NOMO-1 (cell line): ENCODE results near the gene IL1F10.
A peak's percentile ranks its signal among the peaks of the same experiment; 100 is the strongest.

ENCODE experiments used
- DNase-seq, 2 experiments: peaks; one replicate each; lab custom pipeline; 2025; ENCODE audit not compliant: unreplicated experiment in 2 of 2; lab: John Stamatoyannopoulos, UW

The IL1F10 gene

GRCh38 chr2:113111823-113112287 lies 44.1 kb downstream of the IL1F10 start:
- DNase-seq: peak; percentile 63 to 67

- DNase-seq: no peak
These were observed 44.7 kb downstream of the IL1F10 start for GRCh38 chr2:113112441-113112840.

GRCh38 chr2:113112871-113113270 lies 45.1 kb downstream of the IL1F10 start:
- no peak for DNase-seq

- DNase-seq: no peak
These were observed 46.0 kb downstream of the IL1F10 start for GRCh38 chr2:113113807-113114206.

GRCh38 chr2:113114224-113114945 lies 46.6 kb downstream of the IL1F10 start:
- no peak for DNase-seq

- no peak for DNase-seq
These were observed 47.2 kb downstream of the IL1F10 start for GRCh38 chr2:113114996-113115395.

GRCh38 chr2:113116100-113116958 lies 48.6 kb downstream of the IL1F10 start:
- DNase-seq: no peak

- DNase-seq: no peak
These were observed 49.9 kb downstream of the IL1F10 start for GRCh38 chr2:113117541-113118262.

GRCh38 chr2:113118263-113118657 lies 50.5 kb downstream of the IL1F10 start:
- no peak for DNase-seq

- no peak for DNase-seq
These were observed 51.3 kb downstream of the IL1F10 start for GRCh38 chr2:113119111-113119510.

- no peak for DNase-seq
These were observed 53.1 kb downstream of the IL1F10 start for GRCh38 chr2:113120861-113121260.

GRCh38 chr2:113122364-113122763 lies 54.6 kb downstream of the IL1F10 start:
- DNase-seq: no peak

GRCh38 chr2:113123726-113124125 lies 56.0 kb downstream of the IL1F10 start:
- DNase-seq: peak; percentile 35 to 82

- DNase-seq: peak; percentile 22 to 66
These were observed 56.6 kb downstream of the IL1F10 start for GRCh38 chr2:113124181-113124961.
